ENCODE results near the gene PPDPF. TPM values are rescaled to one million over a fixed set of nuclear protein-coding genes. Genes with fewer than 3 reads are reported as not detected.

PPDPF gene
- total RNA-seq, 1 donor = 38.4 TPM

GRCh38 chr20:63561624-63562396 lies 41.2 kb downstream of the PPDPF start:
- no peak for TF ChIP-seq CTCF (IDR thresholded peaks at IDR 0.05; ENCODE audit: insufficient read depth, low read depth, low read length)
- DNase-seq (ENCODE audit: low read depth) = no peak
- no peak overlapping the region for H3K4me3 ChIP-seq (ENCODE audit: low read depth, low read length)

DNA sequence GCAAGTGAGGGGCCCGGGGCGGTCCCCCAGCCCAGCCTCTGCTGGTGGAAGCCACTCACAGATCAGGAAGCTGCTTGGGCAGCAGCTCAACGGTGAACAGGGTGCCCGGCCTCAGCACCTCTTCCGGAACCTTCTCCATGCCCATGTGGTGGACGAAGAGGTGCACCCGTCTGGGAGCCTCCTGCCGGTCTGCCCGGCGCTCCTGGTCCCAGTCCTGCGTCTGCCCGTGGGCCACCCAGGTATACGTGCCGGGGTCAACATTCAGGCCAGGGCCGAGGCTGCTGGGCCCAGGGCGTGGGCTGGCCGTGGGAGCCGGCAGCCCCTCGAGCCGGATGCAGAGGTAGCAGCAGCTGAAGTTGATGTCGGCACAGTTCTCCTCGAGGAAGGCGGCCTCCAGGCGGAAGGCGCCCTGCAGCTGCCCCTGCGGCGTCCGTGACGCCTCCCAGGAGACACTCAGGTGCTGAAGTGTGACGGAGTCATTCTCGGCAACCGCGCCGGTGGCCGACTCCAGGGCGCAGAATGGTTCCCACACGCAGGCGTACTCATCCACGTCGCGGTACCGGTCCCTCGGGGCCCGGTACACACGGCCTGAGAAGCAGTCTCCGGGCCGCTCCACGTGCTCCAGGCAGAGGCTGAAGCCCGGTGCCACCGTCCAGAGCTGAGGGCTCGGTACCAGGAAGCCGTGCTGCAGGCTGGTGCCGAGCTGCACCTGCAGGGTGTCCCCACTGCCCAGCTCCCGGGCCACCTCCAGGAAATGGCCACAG lies 42.1 kb downstream of the PPDPF start:
- no peak for DNase-seq (ENCODE audit: low read depth)
- H3K4me3 ChIP-seq (ENCODE audit: low read depth, low read length) = no peak overlapping the region
- TF ChIP-seq CTCF (IDR thresholded peaks at IDR 0.05; ENCODE audit: insufficient read depth, low read depth, low read length) = no peak

DNA sequence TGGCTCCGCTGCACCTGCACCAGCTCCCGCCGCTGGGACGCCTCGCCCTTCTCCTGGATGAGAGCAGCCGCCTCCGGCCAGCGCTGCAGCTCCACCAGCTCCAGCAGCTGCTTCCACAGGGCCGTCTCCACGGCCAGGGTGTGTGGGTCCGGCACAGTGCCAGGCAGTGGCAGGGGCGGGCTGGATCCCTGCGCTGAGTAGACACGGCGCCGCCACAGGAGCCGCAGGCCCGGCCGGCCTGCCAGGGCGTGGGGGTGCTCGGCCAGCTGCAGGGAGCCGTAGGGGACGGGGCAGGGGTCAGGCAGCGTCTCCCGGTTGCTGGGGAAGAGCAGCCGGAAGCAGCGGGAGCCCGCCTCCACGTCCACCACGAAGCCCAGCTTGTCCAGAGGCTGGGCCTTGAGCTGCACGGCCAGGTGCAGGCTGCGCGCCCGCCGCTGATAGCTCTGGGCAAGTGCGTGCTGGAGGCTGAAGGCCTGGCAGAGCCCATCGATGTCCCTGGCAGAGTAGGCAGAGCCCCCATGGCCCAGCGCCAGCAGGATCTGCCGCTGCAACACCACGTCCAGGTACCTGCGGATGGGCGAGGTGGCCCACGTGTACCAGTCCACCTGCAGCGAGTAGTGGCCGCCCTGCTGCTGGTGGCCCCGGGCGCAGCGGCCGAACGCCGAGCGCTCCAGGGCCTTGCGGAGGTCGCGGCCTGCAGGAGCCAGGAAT lies 42.8 kb downstream of the PPDPF start:
- no peak for DNase-seq (ENCODE audit: low read depth)
- TF ChIP-seq CTCF (IDR thresholded peaks at IDR 0.05; ENCODE audit: insufficient read depth, low read depth, low read length) = no peak
- H3K4me3 ChIP-seq (ENCODE audit: low read depth, low read length) = no peak overlapping the region

GRCh38 chr20:63564036-63564810 lies 43.7 kb downstream of the PPDPF start:
- no peak for DNase-seq (ENCODE audit: low read depth)
- no peak overlapping the region for H3K4me3 ChIP-seq (ENCODE audit: low read depth, low read length)
- TF ChIP-seq CTCF (IDR thresholded peaks at IDR 0.05; ENCODE audit: insufficient read depth, low read depth, low read length) = no peak

GRCh38 chr20:63565021-63565698 lies 44.6 kb downstream of the PPDPF start:
- H3K4me3 ChIP-seq (ENCODE audit: low read depth, low read length) = no peak overlapping the region
- TF ChIP-seq CTCF (IDR thresholded peaks at IDR 0.05; ENCODE audit: insufficient read depth, low read depth, low read length) = no peak
- no peak for DNase-seq (ENCODE audit: low read depth)

All from fibroblast of villous mesenchyme (primary cell).